GM18519 (cell line): ENCODE data around the gene CLRN2.

Experiments
- ATAC-seq: cut with Tn5 transposase; IDR thresholded peaks from one replicate; pipeline ENCODE4 v1.9.1; 2021; ENCODE audit warnings: mild to moderate bottlenecking, moderate library complexity; ENCODE audit not compliant: unreplicated experiment, low FRiP score

CLRN2 gene

GRCh38 chr4:17514865-17515264 lies at the start of gene CLRN2:
TSS of gene CLRN2 (plus strand) at chr4:17515165. CDS start at chr4:17515267, 102 bp downstream.
- ATAC-seq, result no peak

DNA sequence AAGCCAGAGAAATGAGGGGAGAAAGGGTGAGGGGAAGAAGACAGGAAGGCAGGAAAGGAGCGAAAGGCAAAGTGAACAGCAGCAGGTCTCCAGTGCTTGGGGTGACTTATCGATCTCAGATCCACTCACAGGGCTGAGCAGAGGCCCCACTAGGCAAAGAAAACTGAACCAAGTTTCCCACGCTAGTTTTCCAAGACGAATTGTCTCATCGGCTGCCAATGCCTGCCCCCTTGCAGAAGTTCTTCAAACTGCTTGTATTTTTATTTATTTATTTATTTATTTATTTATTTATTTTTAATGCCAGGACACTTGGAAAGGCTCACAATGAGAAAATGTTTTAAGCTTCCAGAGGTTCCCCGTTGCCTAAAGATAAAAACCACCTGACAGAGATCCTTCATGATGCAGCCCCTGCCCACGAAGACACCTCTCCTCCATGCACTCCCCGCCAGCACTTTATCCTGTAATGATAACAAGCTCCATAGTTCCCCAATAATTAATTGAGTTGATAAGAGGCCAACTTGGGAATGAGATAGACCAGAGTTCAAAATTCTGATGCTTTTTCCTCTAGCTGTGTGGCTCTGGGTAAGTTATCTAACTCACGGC lies 46.2 kb upstream of the CLRN2 start:
- ATAC-seq, result no peak

DNA sequence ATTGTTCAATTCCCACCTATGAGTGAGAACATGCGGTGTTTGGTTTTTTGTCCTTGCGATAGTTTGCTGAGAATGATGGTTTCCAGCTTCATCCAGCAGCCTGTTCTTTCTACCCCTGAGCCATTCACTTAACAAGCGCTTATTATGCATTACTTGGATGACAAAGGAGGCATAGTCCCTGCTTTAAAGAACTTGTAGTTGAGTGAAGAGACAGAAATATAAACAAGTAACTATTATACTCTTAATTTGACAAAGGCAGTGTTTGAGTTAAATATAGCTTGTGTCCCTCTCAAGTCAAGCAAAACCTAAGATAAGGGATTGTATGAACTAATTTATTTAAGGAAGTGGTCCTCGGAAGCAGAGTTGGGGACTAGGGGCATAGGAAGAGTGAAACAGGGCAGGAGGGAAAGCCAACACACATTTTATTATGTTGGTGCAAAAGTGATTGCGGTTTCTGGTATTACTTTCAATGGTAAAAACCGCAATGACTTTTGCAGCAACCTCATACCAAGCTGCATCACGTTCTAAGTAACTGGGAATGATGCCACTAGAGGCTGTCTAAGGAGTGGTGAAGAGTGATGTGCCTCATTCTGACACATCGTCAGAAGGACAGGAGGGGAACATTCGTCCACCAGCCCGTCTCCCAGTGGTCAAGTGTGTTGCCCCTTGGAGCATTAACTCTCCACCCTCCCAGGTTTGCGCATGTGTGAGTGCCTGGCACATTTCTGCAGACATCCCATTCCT lies 44.9 kb upstream of the CLRN2 start:
- no peak for ATAC-seq

- no peak for ATAC-seq
Measured at GRCh38 chr4:17475481-17475880, 39.5 kb upstream of the CLRN2 start.

- no peak for ATAC-seq
Measured at GRCh38 chr4:17476853-17477252, 38.1 kb upstream of the CLRN2 start.

DNA sequence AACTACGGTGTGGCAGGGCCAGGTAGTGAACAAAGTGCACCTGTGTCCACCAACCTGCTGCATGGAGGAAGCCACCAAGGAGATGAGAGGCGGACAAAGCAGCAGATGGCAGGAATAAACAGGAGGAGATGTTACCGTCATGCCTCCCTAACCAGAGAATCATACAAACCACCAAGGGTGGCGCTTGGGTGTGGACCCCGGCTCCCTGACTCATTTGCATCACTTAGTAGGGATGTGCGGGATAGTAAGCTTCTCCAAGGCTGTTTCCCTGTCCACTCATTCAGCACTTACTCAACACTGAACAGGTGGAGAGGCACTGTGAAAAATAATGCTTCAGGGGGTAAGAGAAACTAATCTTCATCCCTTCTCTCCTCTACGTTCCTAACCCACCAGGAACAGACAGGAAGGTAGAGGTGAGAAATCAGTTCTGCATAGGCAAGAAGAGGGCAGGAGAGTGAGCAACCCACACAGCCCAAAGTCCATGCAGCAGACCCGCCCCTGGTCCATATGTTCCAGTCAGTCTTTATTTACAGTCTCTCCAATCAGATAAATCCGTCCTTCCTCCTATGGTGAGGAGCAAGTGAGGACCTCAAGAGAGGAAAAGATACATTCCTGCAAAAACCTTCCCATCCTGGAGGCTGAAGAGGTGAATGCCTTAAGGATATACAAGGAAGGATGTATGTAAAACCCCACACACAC lies 37.0 kb upstream of the CLRN2 start:
- ATAC-seq, result no peak

GRCh38 chr4:17480210-17480927 lies 34.6 kb upstream of the CLRN2 start:
- no peak for ATAC-seq

GRCh38 chr4:17480955-17481354 lies 34.0 kb upstream of the CLRN2 start:
- ATAC-seq, result no peak

- ATAC-seq, result no peak
Measured at GRCh38 chr4:17482716-17483115, 32.2 kb upstream of the CLRN2 start.

DNA sequence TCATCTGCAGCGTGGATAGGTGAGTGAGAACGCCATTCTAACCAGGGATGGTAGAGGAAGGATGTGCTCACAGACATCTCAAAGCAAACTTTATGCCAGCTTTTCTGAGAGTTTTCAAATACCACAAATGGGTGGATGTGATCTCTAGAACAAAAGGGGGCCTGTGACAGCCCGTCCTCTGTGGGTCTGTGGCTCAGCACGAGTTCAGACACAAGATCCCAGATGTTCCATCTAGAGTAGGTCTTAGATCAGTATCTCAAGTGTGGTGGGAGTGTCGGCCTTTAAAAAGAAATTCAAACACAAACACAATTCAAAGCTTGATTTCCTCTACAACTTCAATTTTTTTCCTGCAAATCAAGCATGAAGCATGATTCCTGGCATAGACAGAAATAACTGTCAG lies 25.8 kb upstream of the CLRN2 start:
- ATAC-seq, result no peak

DNA sequence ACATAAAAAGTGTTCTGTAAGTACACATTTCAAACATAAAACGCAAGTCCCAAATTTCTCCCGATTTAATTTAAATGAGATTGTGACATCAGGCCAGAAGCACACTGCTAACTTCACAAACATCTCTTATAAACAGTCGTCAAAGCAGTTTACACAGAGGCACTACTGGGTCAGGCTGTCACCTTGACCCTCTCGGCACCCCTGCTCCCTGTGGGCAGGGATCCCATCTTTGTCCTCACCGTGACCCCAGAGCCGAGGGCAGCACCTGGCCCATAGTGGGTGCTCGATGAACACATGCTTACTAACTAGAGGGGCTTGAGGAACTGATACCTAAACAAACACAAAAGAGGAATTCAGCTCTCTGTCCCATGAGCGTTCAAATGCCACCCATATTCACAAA lies 25.2 kb upstream of the CLRN2 start:
- ATAC-seq, result no peak

GRCh38 chr4:17490575-17491059 lies 24.3 kb upstream of the CLRN2 start:
- no peak for ATAC-seq

- ATAC-seq, result no peak
Measured at GRCh38 chr4:17491196-17491595, 23.8 kb upstream of the CLRN2 start.

- no peak for ATAC-seq
Measured at GRCh38 chr4:17492058-17492741, 22.8 kb upstream of the CLRN2 start.

DNA sequence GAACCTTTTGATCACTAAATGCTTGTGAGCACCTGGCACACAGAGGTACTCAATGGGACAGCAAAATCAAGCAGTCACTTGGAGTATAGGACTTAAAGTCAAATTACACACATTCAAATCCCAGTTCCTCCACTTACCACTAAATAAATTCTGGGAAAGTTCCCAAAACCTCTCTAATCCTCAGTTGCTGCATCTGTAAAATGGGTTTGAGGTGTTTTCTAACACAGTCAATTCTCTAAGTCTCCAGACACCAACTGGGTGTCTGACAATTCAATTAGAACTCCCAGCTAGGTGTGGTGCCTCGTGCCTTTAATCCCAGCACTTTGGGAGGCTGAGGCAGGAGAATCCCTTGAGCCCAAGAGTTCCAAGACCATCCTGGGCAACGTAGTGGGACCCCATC lies 22.1 kb upstream of the CLRN2 start:
- no peak for ATAC-seq

- ATAC-seq, result no peak
Measured at GRCh38 chr4:17493619-17494018, 21.3 kb upstream of the CLRN2 start.

DNA sequence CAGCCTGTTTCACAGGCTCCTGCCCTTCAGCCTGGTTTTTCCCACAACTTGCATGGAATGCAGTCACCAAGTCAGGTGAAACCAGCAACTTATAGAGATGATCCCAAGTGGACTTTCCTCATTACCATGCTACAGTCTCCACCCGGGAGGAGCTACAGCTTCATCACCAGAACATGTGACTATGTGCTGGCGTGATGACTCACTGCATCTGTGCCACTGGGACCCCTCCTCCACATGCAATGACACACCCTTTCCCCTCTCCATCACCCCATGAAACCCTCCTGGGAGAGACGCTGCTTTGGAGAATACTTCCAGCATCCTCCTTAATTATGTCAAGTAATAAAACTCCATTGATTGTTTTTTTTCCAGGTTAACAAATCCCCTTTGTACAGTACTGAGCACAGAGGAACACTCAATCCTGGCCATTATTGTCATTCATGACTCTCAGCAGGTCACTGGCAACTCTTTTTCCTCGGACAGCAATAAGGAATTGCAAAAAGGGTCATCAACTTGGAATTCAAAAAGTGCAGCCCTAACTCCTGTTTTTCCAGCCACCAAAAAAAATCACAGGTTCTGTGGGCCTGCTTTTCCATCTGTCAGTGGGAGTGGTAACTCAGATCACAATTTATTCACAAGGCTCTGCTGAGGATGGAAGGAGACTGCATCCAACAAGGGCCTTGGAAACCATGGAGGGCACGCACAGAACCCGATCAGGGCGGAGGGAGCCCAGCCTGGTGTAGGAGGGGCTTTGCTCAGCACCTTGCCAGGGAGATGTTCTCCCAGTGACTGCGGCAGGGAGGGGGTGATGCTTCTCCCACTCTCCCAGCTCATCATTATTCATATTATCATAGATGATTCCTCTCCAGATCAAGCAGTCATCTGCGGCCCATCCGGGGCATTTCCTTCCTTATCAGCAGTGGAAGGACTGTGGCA lies 20.4 kb upstream of the CLRN2 start:
- no peak for ATAC-seq

DNA sequence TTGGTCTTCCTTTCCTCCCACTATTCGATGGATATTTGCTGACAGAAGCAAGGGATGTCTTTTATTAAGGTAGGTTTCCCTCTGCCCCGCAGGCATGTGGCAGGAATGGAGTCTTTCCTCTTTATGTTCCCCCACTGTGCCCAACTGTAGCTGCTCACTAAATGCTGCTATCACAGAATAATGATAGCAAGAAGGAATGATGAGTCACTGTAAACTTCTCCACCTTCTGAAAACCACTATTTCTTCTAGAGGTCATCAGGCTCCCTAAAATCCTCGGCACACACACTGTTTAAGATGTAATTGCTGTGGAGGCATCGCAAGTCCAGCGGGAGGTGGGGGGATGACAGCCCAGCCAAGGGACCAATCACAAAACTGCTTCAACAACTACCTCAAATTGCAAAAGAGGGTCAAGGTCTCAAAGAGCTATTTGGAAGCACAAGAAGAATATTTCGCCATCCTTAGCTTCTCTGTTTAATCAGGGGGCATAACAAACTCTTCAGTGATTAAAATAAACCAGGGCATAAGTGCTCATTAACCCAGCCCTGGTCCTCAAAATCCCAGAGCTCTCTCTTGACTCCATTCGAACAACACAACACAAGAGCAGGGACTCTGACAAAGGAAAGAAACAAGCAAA lies 17.0 kb upstream of the CLRN2 start:
- ATAC-seq, result no peak

GRCh38 chr4:17500574-17500973 lies 14.4 kb upstream of the CLRN2 start:
- ATAC-seq, result no peak
